ENCODE data around the gene USP26. TPM values are rescaled to one million over a fixed set of nuclear protein-coding genes. Genes with fewer than 3 reads are reported as not detected.

USP26 gene
- total and polyA plus RNA-seq, 2 of the 13 experiments (the other 11 are each of a cell fraction or from before 2014, with no cell fraction given): not detected

DNA sequence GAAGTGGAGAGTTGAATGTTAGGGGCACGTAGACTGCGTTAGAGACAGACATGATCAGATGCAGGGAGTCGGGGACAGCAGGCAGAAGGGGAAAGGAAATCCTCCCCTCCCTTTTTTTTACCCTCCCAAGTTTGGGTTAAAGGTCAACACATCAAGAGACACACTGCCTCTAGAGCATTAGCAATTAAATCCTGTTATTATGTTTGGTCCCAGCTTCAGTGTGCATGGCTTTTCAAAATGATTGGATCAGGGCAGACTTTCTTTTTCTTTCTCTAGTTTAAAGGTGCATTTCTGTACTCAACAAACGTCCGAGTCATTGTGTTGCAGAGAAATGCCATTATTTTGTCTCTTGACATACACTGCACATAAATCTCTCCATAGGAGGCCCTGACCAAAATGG is 63.9 kb downstream of the USP26 start:
- no TSS peak for BruUV-seq (replicated peaks)
- no peak overlapping the region for H3K9ac ChIP-seq (ENCODE audit: insufficient read depth, low read depth, low read length)
- no peak overlapping the region for H2AFZ ChIP-seq (ENCODE audit: low read length)
- H3K4me3 ChIP-seq (replicated peaks in 1 of 3; ENCODE audit: insufficient read depth in 1 of 3, low read depth in 2 of 3, low read length in 3 of 3): no peak overlapping the region
- 39% methylated on average over 5 of the region's 5 CpGs for WGBS (ENCODE audit: low lambda C conversion rate)
- CTCF ChIA-PET (ENCODE audit: low intra/inter-chr PET ratio, low total read pairs): no interaction called here
- no peak for ATAC-seq
- POLR2A ChIA-PET: no interaction called here
- H4K20me1 ChIP-seq (ENCODE audit: insufficient read depth, low read length): no peaks in the 10 kb centered on the region
- DNase-seq (ENCODE audit: low spot score): no peak
- no peaks in the 10 kb centered on the region for H3K9me3 ChIP-seq (ENCODE audit: low read length)
- TF ChIP-seq ZNF720 (CRISPR knock-in tag; IDR thresholded peaks at IDR 0.05) (no peak), ZNF10 (CRISPR knock-in tag; IDR thresholded peaks at IDR 0.05; ENCODE audit: borderline replicate concordance, low read depth) (no peak), TMF1 (CRISPR knock-in tag; IDR thresholded peaks at IDR 0.05; ENCODE audit: low read depth) (no peak), SCMH1 (CRISPR knock-in tag; IDR thresholded peaks at IDR 0.05; ENCODE audit: borderline replicate concordance) (no peak), ZBTB38 (CRISPR knock-in tag; IDR thresholded peaks at IDR 0.05) (no peak), U2AF2 (IDR thresholded peaks at IDR 0.05; ENCODE audit: low read depth, low read length) (no peak), ZNF543 (CRISPR knock-in tag; IDR thresholded peaks at IDR 0.05) (no peak), ATF7-NPFF (CRISPR knock-in tag; IDR thresholded peaks at IDR 0.05; ENCODE audit: low read depth) (no peak), MTF2 (CRISPR knock-in tag; IDR thresholded peaks at IDR 0.05; ENCODE audit: borderline replicate concordance) (no peak), HNRNPK (IDR thresholded peaks at IDR 0.05; ENCODE audit: low read depth, low read length, poor library complexity, severe bottlenecking) (no peak), SUZ12 (IDR thresholded peaks at IDR 0.05; ENCODE audit: low read depth, low read length) (no peak), MIER3 (CRISPR knock-in tag; IDR thresholded peaks at IDR 0.05; ENCODE audit: borderline replicate concordance) (no peak), RAD21 (CRISPR knock-in tag; IDR thresholded peaks at IDR 0.05) (no peak)
- TF ChIP-seq, protein P1, sequence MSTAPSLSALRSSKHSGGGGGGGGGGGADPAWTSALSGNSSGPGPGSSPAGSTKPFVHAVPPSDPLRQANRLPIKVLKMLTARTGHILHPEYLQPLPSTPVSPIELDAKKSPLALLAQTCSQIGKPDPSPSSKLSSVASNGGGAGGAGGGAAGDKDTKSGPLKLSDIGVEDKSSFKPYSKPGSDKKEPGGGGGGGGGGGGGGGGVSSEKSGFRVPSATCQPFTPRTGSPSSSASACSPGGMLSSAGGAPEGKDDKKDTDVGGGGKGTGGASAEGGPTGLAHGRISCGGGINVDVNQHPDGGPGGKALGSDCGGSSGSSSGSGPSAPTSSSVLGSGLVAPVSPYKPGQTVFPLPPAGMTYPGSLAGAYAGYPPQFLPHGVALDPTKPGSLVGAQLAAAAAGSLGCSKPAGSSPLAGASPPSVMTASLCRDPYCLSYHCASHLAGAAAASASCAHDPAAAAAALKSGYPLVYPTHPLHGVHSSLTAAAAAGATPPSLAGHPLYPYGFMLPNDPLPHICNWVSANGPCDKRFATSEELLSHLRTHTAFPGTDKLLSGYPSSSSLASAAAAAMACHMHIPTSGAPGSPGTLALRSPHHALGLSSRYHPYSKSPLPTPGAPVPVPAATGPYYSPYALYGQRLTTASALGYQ (CRISPR knock-in tag; IDR thresholded peaks at IDR 0.05): no peak
- TF ChIP-seq, protein P2, sequence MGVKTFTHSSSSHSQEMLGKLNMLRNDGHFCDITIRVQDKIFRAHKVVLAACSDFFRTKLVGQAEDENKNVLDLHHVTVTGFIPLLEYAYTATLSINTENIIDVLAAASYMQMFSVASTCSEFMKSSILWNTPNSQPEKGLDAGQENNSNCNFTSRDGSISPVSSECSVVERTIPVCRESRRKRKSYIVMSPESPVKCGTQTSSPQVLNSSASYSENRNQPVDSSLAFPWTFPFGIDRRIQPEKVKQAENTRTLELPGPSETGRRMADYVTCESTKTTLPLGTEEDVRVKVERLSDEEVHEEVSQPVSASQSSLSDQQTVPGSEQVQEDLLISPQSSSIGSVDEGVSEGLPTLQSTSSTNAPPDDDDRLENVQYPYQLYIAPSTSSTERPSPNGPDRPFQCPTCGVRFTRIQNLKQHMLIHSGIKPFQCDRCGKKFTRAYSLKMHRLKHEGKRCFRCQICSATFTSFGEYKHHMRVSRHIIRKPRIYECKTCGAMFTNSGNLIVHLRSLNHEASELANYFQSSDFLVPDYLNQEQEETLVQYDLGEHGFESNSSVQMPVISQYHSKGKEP (CRISPR knock-in tag; IDR thresholded peaks at IDR 0.05): no peak
- TF ChIP-seq, protein P3, sequence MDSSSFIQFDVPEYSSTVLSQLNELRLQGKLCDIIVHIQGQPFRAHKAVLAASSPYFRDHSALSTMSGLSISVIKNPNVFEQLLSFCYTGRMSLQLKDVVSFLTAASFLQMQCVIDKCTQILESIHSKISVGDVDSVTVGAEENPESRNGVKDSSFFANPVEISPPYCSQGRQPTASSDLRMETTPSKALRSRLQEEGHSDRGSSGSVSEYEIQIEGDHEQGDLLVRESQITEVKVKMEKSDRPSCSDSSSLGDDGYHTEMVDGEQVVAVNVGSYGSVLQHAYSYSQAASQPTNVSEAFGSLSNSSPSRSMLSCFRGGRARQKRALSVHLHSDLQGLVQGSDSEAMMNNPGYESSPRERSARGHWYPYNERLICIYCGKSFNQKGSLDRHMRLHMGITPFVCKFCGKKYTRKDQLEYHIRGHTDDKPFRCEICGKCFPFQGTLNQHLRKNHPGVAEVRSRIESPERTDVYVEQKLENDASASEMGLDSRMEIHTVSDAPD (CRISPR knock-in tag; IDR thresholded peaks at IDR 0.05): no peak
- TF ChIP-seq, protein P4, sequence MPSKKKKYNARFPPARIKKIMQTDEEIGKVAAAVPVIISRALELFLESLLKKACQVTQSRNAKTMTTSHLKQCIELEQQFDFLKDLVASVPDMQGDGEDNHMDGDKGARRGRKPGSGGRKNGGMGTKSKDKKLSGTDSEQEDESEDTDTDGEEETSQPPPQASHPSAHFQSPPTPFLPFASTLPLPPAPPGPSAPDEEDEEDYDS (CRISPR knock-in tag; IDR thresholded peaks at IDR 0.05): no peak
- TF ChIP-seq, protein P5, sequence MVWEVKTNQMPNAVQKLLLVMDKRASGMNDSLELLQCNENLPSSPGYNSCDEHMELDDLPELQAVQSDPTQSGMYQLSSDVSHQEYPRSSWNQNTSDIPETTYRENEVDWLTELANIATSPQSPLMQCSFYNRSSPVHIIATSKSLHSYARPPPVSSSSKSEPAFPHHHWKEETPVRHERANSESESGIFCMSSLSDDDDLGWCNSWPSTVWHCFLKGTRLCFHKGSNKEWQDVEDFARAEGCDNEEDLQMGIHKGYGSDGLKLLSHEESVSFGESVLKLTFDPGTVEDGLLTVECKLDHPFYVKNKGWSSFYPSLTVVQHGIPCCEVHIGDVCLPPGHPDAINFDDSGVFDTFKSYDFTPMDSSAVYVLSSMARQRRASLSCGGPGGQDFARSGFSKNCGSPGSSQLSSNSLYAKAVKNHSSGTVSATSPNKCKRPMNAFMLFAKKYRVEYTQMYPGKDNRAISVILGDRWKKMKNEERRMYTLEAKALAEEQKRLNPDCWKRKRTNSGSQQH (CRISPR knock-in tag; IDR thresholded peaks at IDR 0.05; ENCODE audit: low read depth): no peak
- H3K79me2 ChIP-seq (ENCODE audit: insufficient read depth, low read length): no peaks in the 10 kb centered on the region
- no peaks in the 10 kb centered on the region for H3K27me3 ChIP-seq (ENCODE audit: control insufficient read depth in 1 of 2, insufficient read depth in 2 of 2, low read length in 2 of 2)
- no peak overlapping the region for H3K4me2 ChIP-seq (ENCODE audit: low read depth, low read length)
- H3K36me3 ChIP-seq (replicated peaks in 1 of 2; ENCODE audit: control insufficient read depth in 1 of 2, insufficient read depth in 2 of 2, low read length in 2 of 2): no peaks in the 10 kb centered on the region
- in situ Hi-C loops (cut with HindIII; ENCODE audit: extremely low pct_ligation_motif_present, low pct_unique_long_range_greater_than_20kb) (no loop called here), intact Hi-C loops (cut with micrococcal nuclease; ENCODE audit: unreplicated experiment) (no loop called here)
- no peak for FAIRE-seq
- no peaks in the 10 kb centered on the region for H3K4me1 ChIP-seq (ENCODE audit: insufficient read depth, low read length)
- H3K27ac ChIP-seq (ENCODE audit: extremely low read length, insufficient read depth, low read length): no peak overlapping the region
